ENCODE results near the gene GLCE. TPM values are rescaled to one million over a fixed set of nuclear protein-coding genes. Genes with fewer than 3 reads are reported as not detected.

Gene GLCE
- total RNA-seq, 4 donors from 2014 or later, result 4.8 to 6.6 (median 5.6) TPM

DNA sequence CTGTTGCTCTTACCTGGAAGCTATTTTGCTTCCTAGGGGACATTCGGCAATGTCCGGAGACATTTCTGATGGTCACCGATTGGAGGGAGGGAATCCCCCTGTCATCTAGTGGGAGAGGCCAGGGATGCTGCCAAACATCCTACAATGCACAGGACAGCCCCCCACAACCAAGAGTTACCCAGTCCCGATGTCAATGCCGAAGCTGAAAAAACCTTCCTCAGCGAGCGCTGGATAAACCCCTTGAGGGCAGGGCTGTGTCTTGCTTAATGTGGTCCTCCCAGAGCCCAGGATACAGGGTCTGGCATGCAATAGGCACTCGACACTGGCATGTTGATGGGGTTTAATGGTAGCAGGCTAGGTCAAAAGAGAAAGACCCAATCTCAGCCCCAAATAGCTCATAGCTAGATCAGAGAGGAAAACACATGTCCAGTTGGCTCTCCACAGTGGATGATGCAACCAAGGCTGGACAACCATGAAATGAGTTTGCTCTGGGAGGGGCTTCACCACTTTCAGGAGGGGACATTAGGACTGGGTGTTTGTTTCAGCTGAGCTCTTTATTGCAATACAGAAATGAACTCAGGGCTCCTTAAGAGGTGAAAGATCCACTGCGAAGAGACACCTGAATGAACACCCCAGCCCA, 121.8 kb downstream of the GLCE start:
- DNase-seq (no peak), ATAC-seq (no peak)
- Histone ChIP-seq H3K9me3 (no peaks in the 10 kb centered on the region), H3K4me1 (no peaks in the 10 kb centered on the region), H3K36me3 (no peaks in the 10 kb centered on the region), H3K27ac (no peak overlapping the region), H3K27me3 (no peaks in the 10 kb centered on the region), H3K4me3 (no peak overlapping the region)
- TF ChIP-seq, protein P1, sequence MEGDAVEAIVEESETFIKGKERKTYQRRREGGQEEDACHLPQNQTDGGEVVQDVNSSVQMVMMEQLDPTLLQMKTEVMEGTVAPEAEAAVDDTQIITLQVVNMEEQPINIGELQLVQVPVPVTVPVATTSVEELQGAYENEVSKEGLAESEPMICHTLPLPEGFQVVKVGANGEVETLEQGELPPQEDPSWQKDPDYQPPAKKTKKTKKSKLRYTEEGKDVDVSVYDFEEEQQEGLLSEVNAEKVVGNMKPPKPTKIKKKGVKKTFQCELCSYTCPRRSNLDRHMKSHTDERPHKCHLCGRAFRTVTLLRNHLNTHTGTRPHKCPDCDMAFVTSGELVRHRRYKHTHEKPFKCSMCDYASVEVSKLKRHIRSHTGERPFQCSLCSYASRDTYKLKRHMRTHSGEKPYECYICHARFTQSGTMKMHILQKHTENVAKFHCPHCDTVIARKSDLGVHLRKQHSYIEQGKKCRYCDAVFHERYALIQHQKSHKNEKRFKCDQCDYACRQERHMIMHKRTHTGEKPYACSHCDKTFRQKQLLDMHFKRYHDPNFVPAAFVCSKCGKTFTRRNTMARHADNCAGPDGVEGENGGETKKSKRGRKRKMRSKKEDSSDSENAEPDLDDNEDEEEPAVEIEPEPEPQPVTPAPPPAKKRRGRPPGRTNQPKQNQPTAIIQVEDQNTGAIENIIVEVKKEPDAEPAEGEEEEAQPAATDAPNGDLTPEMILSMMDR (IDR thresholded peaks at IDR 0.05 in 4 of 5, conservative IDR thresholded peaks at IDR 0.05 in 1 of 5), result no peak
- no peak for TF ChIP-seq POLR2A (IDR thresholded peaks at IDR 0.05)
- in situ Hi-C loops (cut with MboI; ENCODE audit: low sequenced_read_pairs in 4 of 4) (no loop called here), intact Hi-C loops (cut with DNase I; ENCODE audit: low total_unique reads) (no loop called here)

DNA sequence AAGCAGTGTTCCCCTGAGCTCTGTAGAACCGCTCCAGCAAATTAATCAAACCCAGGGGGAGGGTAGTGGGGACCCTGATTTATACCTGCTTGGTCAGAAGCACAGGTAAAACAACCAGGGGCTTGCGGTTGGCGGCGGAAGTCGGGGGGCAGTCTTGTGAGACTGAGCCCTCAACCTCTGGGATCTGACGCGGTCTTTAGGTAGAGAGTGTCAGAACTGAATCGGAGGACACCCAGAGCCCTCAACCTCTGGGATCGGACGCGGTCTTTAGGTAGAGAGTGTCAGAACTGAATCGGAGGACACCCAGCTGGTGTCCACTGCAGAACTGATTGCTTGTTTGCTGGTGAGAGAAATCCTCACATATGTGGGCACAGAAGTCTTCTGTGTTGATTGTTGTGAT, 125.4 kb downstream of the GLCE start:
- Histone ChIP-seq H3K36me3 (no peaks in the 10 kb centered on the region), H3K4me3 (no peak overlapping the region), H3K27ac (no peak overlapping the region), H3K4me1 (no peaks in the 10 kb centered on the region), H3K27me3 (no peaks in the 10 kb centered on the region), H3K9me3 (no peaks in the 10 kb centered on the region)
- in situ Hi-C loops (cut with MboI; ENCODE audit: low sequenced_read_pairs in 4 of 4) (no loop called here), intact Hi-C loops (cut with DNase I; ENCODE audit: low total_unique reads) (no loop called here)
- DNase-seq (no peak), ATAC-seq (no peak)
- TF ChIP-seq, protein P1 (IDR thresholded peaks at IDR 0.05 in 4 of 5, conservative IDR thresholded peaks at IDR 0.05 in 1 of 5), result no peak
- TF ChIP-seq POLR2A (IDR thresholded peaks at IDR 0.05), result no peak

DNA sequence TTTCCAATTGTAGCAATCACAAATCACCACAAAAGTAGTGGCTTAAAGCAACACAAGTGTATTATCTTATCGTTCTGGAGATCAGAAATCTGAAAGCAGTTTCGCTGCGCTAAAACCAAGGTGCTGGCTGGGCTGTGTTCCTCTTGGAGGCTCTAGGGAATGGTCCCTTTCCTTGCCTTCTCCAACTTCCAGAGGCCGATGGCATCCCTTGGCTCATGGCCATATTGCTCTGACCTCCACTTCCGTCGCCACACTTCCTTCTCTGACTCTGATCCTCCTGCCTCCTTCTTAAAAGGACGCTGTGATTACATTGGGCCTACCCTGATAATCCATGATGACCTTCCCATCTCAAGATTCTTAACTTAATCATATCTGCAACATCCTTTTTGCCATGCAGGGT, 127.6 kb downstream of the GLCE start:
- no peak overlapping the region for H3K27ac ChIP-seq
- no peak for ATAC-seq
- H3K9me3 ChIP-seq, result no peaks in the 10 kb centered on the region
- DNase-seq, result no peak
- intact Hi-C loops (cut with DNase I; ENCODE audit: low total_unique reads) (no loop called here), in situ Hi-C loops (cut with MboI; ENCODE audit: low sequenced_read_pairs in 4 of 4) (no loop called here)
- TF ChIP-seq POLR2A (IDR thresholded peaks at IDR 0.05), result no peak
- TF ChIP-seq, protein P1 (IDR thresholded peaks at IDR 0.05 in 4 of 5, conservative IDR thresholded peaks at IDR 0.05 in 1 of 5), result no peak
- no peak overlapping the region for H3K4me3 ChIP-seq
- H3K36me3 ChIP-seq, result no peaks in the 10 kb centered on the region
- no peaks in the 10 kb centered on the region for H3K27me3 ChIP-seq
- no peaks in the 10 kb centered on the region for H3K4me1 ChIP-seq

DNA sequence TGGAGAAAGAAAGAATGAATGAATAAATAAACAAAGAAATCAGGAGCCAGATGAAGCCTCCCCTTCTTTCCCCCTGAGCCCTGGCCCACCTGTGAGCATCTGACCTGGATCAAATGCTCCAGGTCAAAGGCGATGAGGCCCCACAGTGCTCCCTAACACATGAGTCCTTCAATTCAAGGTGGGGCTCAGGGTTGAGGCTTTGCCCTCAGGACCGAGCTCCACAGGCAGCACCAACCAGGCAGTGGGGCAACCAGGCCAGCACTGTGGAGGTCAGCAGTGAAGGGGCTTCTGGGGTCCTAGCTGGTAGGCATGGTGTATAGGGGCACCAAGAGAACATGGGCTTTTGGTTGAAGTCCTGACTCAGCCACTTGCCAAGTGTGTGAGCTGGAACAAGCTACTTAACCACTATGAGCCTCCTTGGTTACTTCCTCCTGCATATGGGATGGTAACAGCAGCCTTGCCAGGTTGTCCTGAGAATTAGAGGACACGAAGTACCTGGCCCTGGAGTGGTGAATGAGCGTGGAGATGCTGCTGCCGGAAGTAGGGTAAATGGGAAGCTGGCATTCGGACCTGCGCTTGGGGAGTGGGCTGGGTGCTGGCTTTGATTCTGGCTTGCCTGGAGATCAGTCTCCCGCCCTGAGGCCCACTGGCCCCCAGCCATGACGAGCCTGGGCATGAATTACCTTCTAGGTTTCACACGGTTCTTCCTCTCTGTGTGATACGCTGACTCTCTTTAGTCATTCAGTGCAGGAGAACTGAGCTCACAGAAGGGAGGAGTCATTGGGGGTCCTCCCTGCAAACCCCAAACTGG, 128.3 kb downstream of the GLCE start:
- DNase-seq (no peak), ATAC-seq (no peak)
- Histone ChIP-seq H3K27me3 (no peaks in the 10 kb centered on the region), H3K4me1 (no peaks in the 10 kb centered on the region), H3K4me3 (no peak overlapping the region), H3K36me3 (no peaks in the 10 kb centered on the region), H3K9me3 (no peaks in the 10 kb centered on the region), H3K27ac (no peak overlapping the region)
- in situ Hi-C loops (cut with MboI; ENCODE audit: low sequenced_read_pairs in 4 of 4) (no loop called here), intact Hi-C loops (cut with DNase I; ENCODE audit: low total_unique reads) (no loop called here)
- TF ChIP-seq POLR2A (IDR thresholded peaks at IDR 0.05), result no peak
- TF ChIP-seq, protein P1 (IDR thresholded peaks at IDR 0.05 in 4 of 5, conservative IDR thresholded peaks at IDR 0.05 in 1 of 5), result no peak
